Keratinocyte (primary cell): ENCODE data around the gene PLXNB2.

Experiments used
- CTCF ChIP-seq, 3 experiments: IDR thresholded peaks in 1 of 3; conservative IDR thresholded peaks in 1 of 3; optimal IDR thresholded peaks in 1 of 3; 2 replicates in 2 of 3; 3 replicates in 1 of 3; pipeline versions ENCODE3 to v1.5.1; 2011; ENCODE audit warnings: low read length in 3 of 3, mild to moderate bottlenecking in 3 of 3, moderate library complexity in 2 of 3, control low read depth in 1 of 3, inconsistent platforms in 1 of 3; ENCODE audit not compliant: insufficient read depth in 2 of 3; ENCODE audit errors: extremely low read depth in 1 of 3
- EZH2 ChIP-seq: IDR thresholded peaks from one replicate; pipeline ENCODE4 v1.6.1; 2012; ENCODE audit warnings: inconsistent platforms, mild to moderate bottlenecking, low read length, moderate library complexity

GRCh38 chr22:50308597-50308935 is 1.1 kb upstream of the PLXNB2 start:
- TF ChIP-seq CTCF (optimal IDR thresholded peaks at IDR 0.05 in 1 of 3, IDR thresholded peaks at IDR 0.05 in 1 of 3, conservative IDR thresholded peaks at IDR 0.05 in 1 of 3; ENCODE audit: extremely low read depth in 1 of 3, insufficient read depth in 2 of 3, low read length in 3 of 3) (no peak), EZH2 (no peak)
